SU-DHL-6 (cell line): ENCODE results near the gene PLIN3.

Experiments used
- H2AFZ ChIP-seq: fragments of 200-600 bp; sonication (generic); 2 replicates; pipeline ENCODE4 v1.6.1; 2014; ENCODE audit warnings: low read depth, mild to moderate bottlenecking, moderate library complexity, mixed read lengths, antibody characterized with exemption, low read length; ENCODE audit not compliant: severe bottlenecking
- H3F3A ChIP-seq: fragments of 200-600 bp; shearing (Covaris generic); 2 replicates; pipeline ENCODE4 v1.6.0; 2016; ENCODE audit warnings: antibody characterized with exemption, mild to moderate bottlenecking; ENCODE audit not compliant: insufficient read depth
- H3K27ac ChIP-seq: fragments of 200-600 bp; sonication (generic); 2 replicates; pipeline ENCODE4 v1.5.1; 2016; ENCODE audit warnings: low read depth, mild to moderate bottlenecking, low read length, moderate library complexity, mixed read lengths
- H3K27me3 ChIP-seq: fragments of 200-600 bp; sonication (generic), shearing (Covaris generic); 2 replicates; pipeline ENCODE4 v1.6.0; 2014; ENCODE audit warnings: mild to moderate bottlenecking, low read length
- H3K36me3 ChIP-seq: fragments of 200-600 bp; sonication (generic); 2 replicates; pipeline ENCODE4 v1.6.1; 2014; ENCODE audit warnings: mild to moderate bottlenecking, low read length, mixed read lengths
- H3K4me2 ChIP-seq: fragments of 300-600, 200-600 bp; shearing (Covaris generic), sonication (generic); 2 replicates; pipeline ENCODE4 v1.6.0; 2014; ENCODE audit warnings: low read length, low read depth, mild to moderate bottlenecking; ENCODE audit not compliant: poor library complexity, severe bottlenecking
- H3K4me3 ChIP-seq: fragments of 200-600 bp; sonication (generic); 2 replicates; pipeline ENCODE4 v1.5.1; 2014; ENCODE audit warnings: antibody characterized with exemption, low read length, mild to moderate bottlenecking, mixed read lengths; ENCODE audit not compliant: insufficient read depth, poor library complexity, severe bottlenecking
- H3K79me2 ChIP-seq: fragments of 200-600 bp; sonication (generic); 2 replicates; pipeline ENCODE4 v1.6.1; 2014; ENCODE audit warnings: mild to moderate bottlenecking, low read length, moderate library complexity; ENCODE audit not compliant: insufficient read depth
- H3K9ac ChIP-seq: fragments of 200-600 bp; sonication (generic); 2 replicates; pipeline ENCODE4 v1.7.0; 2014; ENCODE audit warnings: mild to moderate bottlenecking, low read length
- H3K9me2 ChIP-seq: fragments of 200-600 bp; sonication (generic); replicated peaks from 2 replicates; pipeline ENCODE4 v1.6.1; 2014; ENCODE audit warnings: low read length; ENCODE audit not compliant: insufficient read depth
- H3K9me3 ChIP-seq: fragments of 200-600 bp; sonication (generic); 2 replicates; pipeline ENCODE4 v1.6.1; 2014; ENCODE audit warnings: low read length, mixed read lengths; ENCODE audit not compliant: insufficient read depth
- H4K20me1 ChIP-seq: fragments of 200-600 bp; sonication (generic); 2 replicates; pipeline ENCODE4 v1.6.1; 2014; ENCODE audit warnings: low read depth, mild to moderate bottlenecking, antibody characterized with exemption, low read length, moderate library complexity, mixed read lengths
- CTCF ChIP-seq: fragments of 200-600 bp; sonication (generic); IDR thresholded peaks from one replicate; pipeline ENCODE4 v1.5.1; 2017; ENCODE audit warnings: antibody characterized with exemption, mild to moderate bottlenecking, low read length, moderate library complexity; ENCODE audit not compliant: insufficient read depth, poor library complexity, severe bottlenecking
- EZH2phosphoT487 ChIP-seq: fragments of 200-600 bp; sonication (generic), shearing (Covaris generic); conservative IDR thresholded peaks from 2 replicates; pipeline ENCODE4 v1.6.1; 2018; ENCODE audit warnings: mild to moderate bottlenecking, antibody characterized with exemption, low read length, moderate library complexity, mixed read lengths

PLIN3 gene

DNA sequence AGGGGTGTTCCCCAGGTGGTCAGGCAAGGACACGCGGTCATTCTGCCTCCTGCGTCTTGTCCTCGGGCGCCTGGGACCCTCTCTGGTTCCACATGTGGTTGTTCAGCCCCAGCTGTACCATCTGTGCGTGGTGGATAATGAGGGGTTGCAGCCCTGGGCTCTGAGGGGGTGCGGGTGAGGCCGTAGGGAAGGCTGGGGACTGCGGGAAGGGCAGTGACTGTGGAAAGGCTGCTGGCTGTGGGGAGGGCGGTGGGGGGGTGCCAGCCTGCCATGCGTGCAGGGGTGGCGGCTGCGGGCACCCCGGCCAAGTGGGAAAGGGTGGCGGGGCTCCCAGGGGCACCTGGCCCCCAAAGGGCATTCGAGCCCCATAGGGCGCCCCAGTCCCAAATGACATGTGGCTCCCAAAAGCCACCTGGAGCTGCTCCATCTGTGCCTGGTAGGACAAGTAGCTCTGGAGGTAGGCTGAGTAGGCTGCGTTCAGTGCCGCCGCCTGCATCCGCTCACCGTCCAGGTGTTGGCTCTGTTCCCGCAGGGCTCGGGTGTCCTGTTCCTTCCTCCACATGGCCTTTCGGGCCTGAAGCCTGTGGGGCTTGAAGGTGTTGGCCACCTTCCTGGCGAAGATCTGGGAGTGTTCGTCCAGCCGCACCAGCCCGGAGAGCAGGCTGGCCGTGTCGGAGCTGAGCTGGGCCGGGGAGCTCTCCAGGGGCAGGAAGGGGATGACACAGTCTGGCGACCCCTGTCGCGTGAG, 51.1 kb downstream of the PLIN3 start:
- H3F3A ChIP-seq, result peaks cover 11% of the 10 kb centered on the region
- H2AFZ ChIP-seq, result no peak overlapping the region

GRCh38 chr19:4815426-4816201, 51.9 kb downstream of the PLIN3 start:
- Histone ChIP-seq H3K4me2 (peak overlapping the region; percentile 58), H3K27ac (no peak overlapping the region), H3K4me3 (peak overlapping the region; percentile 36), H3K9ac (peak overlapping the region; percentile 30; the same call in 1 of the 2 replicates), H3F3A (peaks cover 14% of the 10 kb centered on the region), H3K36me3 (no peaks in the 10 kb centered on the region), H3K79me2 (no peaks in the 10 kb centered on the region), H3K27me3 (no peaks in the 10 kb centered on the region), H3K9me2 (no peaks in the 10 kb centered on the region), H3K9me3 (no peaks in the 10 kb centered on the region), H4K20me1 (no peaks in the 10 kb centered on the region), H2AFZ (peak overlapping the region; percentile 72)
- TF ChIP-seq CTCF (no peak), EZH2phosphoT487 (no peak)

More for the DNA sequence above, 51.1 kb downstream of the PLIN3 start:
- no peak overlapping the region for H3K9ac ChIP-seq
- H3K27me3 ChIP-seq, result no peaks in the 10 kb centered on the region
- H3K27ac ChIP-seq, result no peak overlapping the region
- no peak overlapping the region for H3K4me2 ChIP-seq
- H3K4me3 ChIP-seq, result no peak overlapping the region
- H3K9me2 ChIP-seq, result no peaks in the 10 kb centered on the region
- H3K79me2 ChIP-seq, result no peaks in the 10 kb centered on the region
- no peaks in the 10 kb centered on the region for H3K9me3 ChIP-seq
- no peaks in the 10 kb centered on the region for H4K20me1 ChIP-seq
- TF ChIP-seq CTCF (no peak), EZH2phosphoT487 (no peak)
- no peaks in the 10 kb centered on the region for H3K36me3 ChIP-seq

GRCh38 chr19:4814625-4815425, 52.6 kb downstream of the PLIN3 start:
- H3K79me2 ChIP-seq, result no peaks in the 10 kb centered on the region
- peak overlapping the region; percentile 30; the same call in 1 of the 2 replicates for H3K9ac ChIP-seq
- peaks cover 15% of the 10 kb centered on the region for H3F3A ChIP-seq
- no peaks in the 10 kb centered on the region for H3K9me3 ChIP-seq
- no peak for TF ChIP-seq CTCF
- no peak for TF ChIP-seq EZH2phosphoT487
- no peaks in the 10 kb centered on the region for H3K36me3 ChIP-seq
- H3K27me3 ChIP-seq, result no peaks in the 10 kb centered on the region
- peak overlapping the region; percentile 58 for H3K4me2 ChIP-seq
- H4K20me1 ChIP-seq, result no peaks in the 10 kb centered on the region
- no peak overlapping the region for H3K27ac ChIP-seq
- peak overlapping the region; percentile 72 for H2AFZ ChIP-seq
- H3K9me2 ChIP-seq, result no peaks in the 10 kb centered on the region
- peak overlapping the region; percentile 36 for H3K4me3 ChIP-seq
